ENCODE measurements around the gene NDFIP2.

Gene NDFIP2

GRCh38 chr13:79459906-79460305 is 21.0 kb upstream of the NDFIP2 start:
- no peak for DNase-seq

GRCh38 chr13:79462895-79463294 is 18.1 kb upstream of the NDFIP2 start:
- no peak for DNase-seq

GRCh38 chr13:79463604-79464003 is 17.4 kb upstream of the NDFIP2 start:
- no peak for DNase-seq

- DNase-seq, result no peak
Observed at GRCh38 chr13:79466872-79467271, 14.1 kb upstream of the NDFIP2 start.

GRCh38 chr13:79468402-79468801 is 12.6 kb upstream of the NDFIP2 start:
- DNase-seq, result no peak

- DNase-seq, result no peak
Observed at GRCh38 chr13:79468819-79469218, 12.1 kb upstream of the NDFIP2 start.

- no peak for DNase-seq
Observed at GRCh38 chr13:79469608-79470007, 11.3 kb upstream of the NDFIP2 start.

GRCh38 chr13:79470666-79471065 is 10.3 kb upstream of the NDFIP2 start:
- DNase-seq, result no peak

GRCh38 chr13:79475569-79475968 is 5.4 kb upstream of the NDFIP2 start:
- DNase-seq, result no peak

GRCh38 chr13:79477968-79478367 is 3.0 kb upstream of the NDFIP2 start:
- no peak for DNase-seq

GRCh38 chr13:79479882-79480281 is 1.1 kb upstream of the NDFIP2 start:
- no peak for DNase-seq

GRCh38 chr13:79481685-79482052 is 714 bp downstream of the NDFIP2 start:
- DNase-seq, result no peak

- DNase-seq, result no peak
Observed at GRCh38 chr13:79482281-79482970, 1.5 kb downstream of the NDFIP2 start.

- DNase-seq, result no peak
Observed at GRCh38 chr13:79483086-79483706, 2.2 kb downstream of the NDFIP2 start.

GRCh38 chr13:79485014-79485811 is 4.3 kb downstream of the NDFIP2 start:
- no peak for DNase-seq

- DNase-seq, result no peak
Observed at GRCh38 chr13:79486433-79487188, 5.7 kb downstream of the NDFIP2 start.

GRCh38 chr13:79490326-79490725 is 9.4 kb downstream of the NDFIP2 start:
- no peak for DNase-seq

- DNase-seq, result no peak
Observed at GRCh38 chr13:79490824-79491223, 9.9 kb downstream of the NDFIP2 start.

- no peak for DNase-seq
Observed at GRCh38 chr13:79491715-79492114, 10.8 kb downstream of the NDFIP2 start.

GRCh38 chr13:79492313-79492798 is 11.4 kb downstream of the NDFIP2 start:
- no peak for DNase-seq

GRCh38 chr13:79492918-79493594 is 12.1 kb downstream of the NDFIP2 start:
- DNase-seq, result no peak

- no peak for DNase-seq
Observed at GRCh38 chr13:79496188-79496587, 15.2 kb downstream of the NDFIP2 start.

- no peak for DNase-seq
Observed at GRCh38 chr13:79497064-79497463, 16.1 kb downstream of the NDFIP2 start.
